Amniotic stem cell (primary cell): Measurements from ENCODE around the gene TBXAS1.
"Not testable (repeated sequence)": the region's sequence is repeated elsewhere in the genome, so short reads cannot be mapped to it uniquely, and the experiment has no call there.

Experiments used
- DNase-seq: peaks from one replicate; lab custom pipeline; 2025; lab: John Stamatoyannopoulos, UW

TBXAS1 gene

GRCh38 chr7:139889186-139889871 lies 60.3 kb downstream of the TBXAS1 start:
- DNase-seq = no peak

GRCh38 chr7:139893461-139893860 lies 64.4 kb downstream of the TBXAS1 start:
- DNase-seq = no peak

- no peak for DNase-seq
Observed at GRCh38 chr7:139893999-139894398, 64.9 kb downstream of the TBXAS1 start.

DNA sequence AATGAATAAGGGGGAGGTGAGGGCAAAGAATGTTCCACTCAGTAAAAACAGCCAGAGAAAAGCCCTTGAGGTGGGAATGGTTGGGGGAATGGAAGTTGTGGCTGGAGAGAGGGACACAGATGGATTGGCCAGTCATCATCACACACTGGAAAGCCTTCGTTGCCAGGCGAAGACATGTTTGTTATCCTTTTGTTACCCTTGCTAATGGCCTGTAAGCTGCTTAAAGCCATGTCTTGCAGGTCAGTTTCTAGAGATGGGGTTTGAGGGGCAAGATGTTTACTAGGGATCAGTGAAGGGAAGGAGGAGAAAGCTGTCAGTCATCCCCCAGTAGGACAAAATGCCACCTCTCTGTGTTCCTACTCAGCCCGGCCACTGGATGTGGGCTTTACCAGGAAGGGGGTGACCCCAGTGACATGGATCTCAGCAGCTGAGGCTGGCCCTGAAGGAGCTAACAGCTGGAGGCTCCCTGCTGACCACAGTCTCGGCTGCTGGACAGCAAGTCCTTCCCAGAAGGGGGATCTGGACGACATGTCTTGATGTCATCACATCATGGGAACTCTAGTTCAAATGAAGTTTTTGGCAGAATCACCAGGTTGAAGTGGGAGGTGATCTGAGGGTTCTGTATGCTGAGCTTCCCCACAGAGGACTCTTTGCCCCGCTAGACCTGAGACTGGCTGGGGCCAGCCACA lies 66.2 kb downstream of the TBXAS1 start:
- no peak for DNase-seq

DNA sequence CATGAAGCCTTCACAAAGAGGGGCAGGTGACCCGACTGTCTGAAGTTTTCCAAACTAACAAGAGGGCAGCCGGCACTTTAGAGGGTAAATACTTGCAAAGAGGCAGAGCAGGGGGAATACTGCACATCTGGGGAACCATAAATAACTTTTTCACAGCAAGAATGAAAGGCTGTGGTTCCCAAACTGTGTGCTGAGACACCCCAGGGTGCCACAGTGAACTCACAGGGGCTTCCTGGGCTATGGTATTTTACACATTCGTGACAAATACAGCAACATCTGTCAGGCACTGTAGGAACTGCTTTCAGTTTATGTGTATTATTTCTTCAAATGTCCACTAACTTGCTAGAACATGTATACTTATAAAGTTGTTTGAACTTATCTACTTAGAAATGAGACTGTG lies 67.2 kb downstream of the TBXAS1 start:
- no peak for DNase-seq

- no peak for DNase-seq
Observed at GRCh38 chr7:139896831-139897230, 67.8 kb downstream of the TBXAS1 start.

GRCh38 chr7:139897422-139898090 lies 68.5 kb downstream of the TBXAS1 start:
- no peak for DNase-seq

GRCh38 chr7:139898483-139898882 lies 69.4 kb downstream of the TBXAS1 start:
- DNase-seq = no peak

- DNase-seq = no peak
Observed at GRCh38 chr7:139899328-139899955, 70.4 kb downstream of the TBXAS1 start.

DNA sequence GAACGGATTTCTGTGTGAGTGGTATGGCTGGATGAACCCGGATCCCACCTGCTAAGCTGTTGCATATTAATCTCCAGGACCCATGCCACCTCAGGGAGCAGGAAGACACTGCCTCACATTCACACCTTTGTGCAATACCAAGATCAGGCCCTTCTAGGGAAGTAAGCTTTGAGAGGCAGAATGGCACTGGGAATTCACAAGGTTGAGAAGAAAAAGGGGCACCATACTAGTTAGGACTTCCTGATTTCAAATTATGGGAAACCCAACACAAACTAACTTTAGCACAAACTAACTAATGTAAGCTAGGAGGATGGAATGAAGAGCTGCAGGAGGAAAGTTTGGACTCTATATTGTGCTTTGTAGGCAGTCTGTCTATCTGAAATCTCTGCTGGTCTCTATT lies 71.3 kb downstream of the TBXAS1 start:
- DNase-seq = no peak

DNA sequence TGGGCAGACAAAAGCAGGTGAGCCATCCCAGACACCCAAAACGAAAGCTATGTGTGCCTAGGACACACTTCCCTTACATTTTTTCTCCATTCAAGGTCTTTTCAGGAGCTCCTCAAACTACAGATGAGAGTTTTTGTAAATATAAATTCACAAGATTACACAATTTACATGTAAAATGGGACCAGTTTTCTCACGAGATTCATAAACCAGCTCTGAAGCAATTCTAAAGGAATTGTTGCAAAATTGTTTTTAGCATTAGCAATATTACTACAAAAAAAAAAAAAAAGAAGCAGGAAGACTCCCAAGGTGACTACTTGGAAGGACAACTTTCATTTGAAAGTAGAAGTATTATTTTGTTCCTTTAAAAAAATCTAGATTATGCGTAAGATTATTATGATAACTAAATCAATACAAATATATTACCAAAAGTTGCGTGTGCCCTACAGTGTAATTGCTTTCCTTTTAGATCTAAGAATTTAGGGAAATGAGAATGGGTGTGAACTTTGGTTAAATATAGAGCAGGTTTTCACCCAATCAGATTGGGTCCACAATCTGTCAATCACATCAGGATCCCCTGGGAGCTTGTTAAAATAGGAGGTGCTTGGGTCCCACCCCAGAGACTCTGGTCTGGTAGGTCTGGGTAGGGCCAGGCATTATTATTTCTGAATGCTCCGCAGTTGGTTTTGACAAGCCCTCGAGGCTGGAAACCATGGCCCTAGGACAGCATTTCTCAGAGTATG lies 72.2 kb downstream of the TBXAS1 start:
- DNase-seq = no peak

DNA sequence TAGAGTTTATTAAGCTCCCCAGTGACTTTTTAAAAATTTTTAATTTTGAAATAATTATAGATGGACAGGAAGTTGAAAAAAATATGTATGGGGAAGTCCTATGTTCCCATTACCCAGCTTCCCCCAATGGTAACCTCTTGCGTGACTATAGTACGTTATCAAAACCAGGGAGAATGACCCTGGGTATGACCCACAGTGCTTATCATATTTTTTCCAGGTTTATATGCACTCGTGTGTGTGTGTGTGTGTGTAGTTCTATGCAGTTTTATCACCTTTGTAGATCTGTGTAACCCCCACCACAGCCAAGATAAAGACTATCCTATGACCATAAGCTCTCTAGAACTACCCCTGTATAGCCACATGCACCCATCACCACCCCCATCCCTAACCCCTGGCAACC lies 72.8 kb downstream of the TBXAS1 start:
- DNase-seq = no peak

DNA sequence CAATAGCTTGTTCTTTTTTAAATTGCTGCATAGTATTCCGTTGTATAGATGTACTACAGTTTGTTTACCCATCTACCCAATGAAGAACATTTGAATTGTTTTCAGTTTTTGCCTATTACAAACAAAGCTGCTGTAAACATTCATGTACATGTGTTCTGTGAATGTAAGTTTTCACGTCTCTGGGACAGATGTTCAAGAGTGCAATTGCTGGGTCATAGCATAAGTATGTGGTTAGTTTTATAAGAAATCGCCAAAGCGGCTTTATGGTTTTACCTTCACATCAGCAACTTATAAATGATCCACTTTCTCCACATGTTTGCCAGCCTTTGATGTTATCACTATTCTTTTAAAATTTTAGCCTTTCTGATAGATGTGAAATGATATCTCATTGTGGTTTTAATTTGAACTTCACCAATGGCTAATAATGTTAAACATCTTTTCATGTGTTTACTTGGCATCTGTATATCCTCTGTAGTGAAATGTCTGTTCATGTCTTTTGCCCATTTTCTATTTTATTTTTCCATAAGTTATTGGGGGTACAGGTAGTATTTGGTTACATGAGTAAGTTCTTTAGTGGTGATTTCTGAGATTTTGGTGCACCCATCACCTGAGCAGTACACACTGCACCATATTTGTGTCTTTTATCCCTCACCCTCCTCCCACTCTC lies 73.5 kb downstream of the TBXAS1 start:
- no peak for DNase-seq

DNA sequence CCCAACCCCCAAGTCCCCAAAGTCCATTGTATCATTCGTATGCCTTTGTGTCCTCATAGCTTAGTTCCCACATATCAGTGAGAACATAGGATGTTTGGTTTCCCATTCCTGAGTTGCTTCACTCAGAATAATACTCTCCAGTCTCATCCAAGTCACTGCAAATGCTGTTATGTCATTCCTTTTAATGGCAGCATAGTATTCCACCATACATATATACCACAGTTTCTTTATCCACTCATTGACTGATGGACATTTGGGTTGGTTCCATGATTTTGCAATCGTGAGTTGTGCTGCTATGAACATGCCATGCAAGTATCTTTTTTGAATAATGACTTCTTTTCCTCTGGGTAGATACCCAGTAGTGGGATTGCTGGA lies 74.0 kb downstream of the TBXAS1 start:
- not testable (repeated sequence) for DNase-seq

DNA sequence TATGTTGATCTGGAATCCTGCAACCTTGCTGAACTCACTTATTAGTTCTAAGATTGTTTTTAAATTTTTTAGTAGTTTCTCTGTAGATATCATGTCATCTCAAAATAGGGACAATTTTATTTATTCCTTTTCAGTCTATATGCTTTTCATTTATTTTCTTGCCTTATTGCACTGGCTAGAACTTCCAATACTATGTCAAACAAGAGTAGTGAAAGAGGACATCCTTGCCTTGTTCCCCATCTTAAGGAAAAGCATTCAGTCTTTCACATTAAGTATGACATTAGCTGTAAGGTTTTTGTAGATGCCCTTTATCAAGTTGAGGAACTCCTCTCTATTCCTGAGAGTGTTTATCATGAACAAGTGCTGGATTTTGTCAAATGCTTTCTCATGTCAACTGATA lies 77.8 kb downstream of the TBXAS1 start:
- DNase-seq = no peak

DNA sequence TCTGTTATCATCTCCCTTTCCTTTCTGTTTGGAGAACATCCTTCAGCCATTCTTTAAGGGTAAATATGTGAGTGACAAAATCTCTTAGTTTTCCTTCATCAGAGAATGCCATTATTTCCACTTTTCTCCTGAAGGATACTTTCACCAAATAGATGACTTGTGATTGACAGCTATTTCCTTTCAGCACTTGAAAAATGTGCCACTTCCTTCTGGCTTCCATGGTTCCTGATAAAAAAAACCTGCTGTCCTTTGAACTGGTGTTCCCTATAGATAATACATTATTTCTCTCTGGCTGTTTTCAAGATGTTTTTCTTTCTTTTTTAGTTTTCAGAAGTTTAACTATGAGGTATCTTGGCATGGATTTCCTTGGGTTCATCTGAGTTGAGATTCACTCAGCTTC lies 79.7 kb downstream of the TBXAS1 start:
- no peak for DNase-seq

GRCh38 chr7:139909379-139910050 lies 80.5 kb downstream of the TBXAS1 start:
- DNase-seq = no peak

- DNase-seq = no peak
Observed at GRCh38 chr7:139913021-139913844, 84.2 kb downstream of the TBXAS1 start.

- no peak for DNase-seq
Observed at GRCh38 chr7:139913845-139914135, 84.7 kb downstream of the TBXAS1 start.
